Endothelial cell (in vitro differentiated cells): ENCODE data around the gene COPB2. TPM values are rescaled to one million over a fixed set of nuclear protein-coding genes. Genes with fewer than 3 reads are reported as not detected.
"Not testable (repeated sequence)": the region's sequence is repeated elsewhere in the genome, so short reads cannot be mapped to it uniquely, and the experiment has no call there.

Experiments used
- DNase-seq: peaks from one replicate; pipeline ENCODE4 v3.0.0; 2021; ENCODE audit warnings: low spot score
- H3K27ac Mint-ChIP-seq: one replicate; pipeline ENCODE4 v1.8.0; 2021; ENCODE audit warnings: mixed read lengths, inconsistent platforms; ENCODE audit not compliant: unreplicated experiment
- H3K27me3 Mint-ChIP-seq: one replicate; pipeline ENCODE4 v1.8.0; 2021; ENCODE audit warnings: mild to moderate bottlenecking, moderate library complexity, mixed read lengths, inconsistent platforms; ENCODE audit not compliant: unreplicated experiment
- H3K36me3 Mint-ChIP-seq: one replicate; pipeline ENCODE4 v1.8.0; 2021; ENCODE audit warnings: mild to moderate bottlenecking, low read depth, mixed read lengths, inconsistent platforms; ENCODE audit not compliant: unreplicated experiment
- H3K4me1 Mint-ChIP-seq: one replicate; pipeline ENCODE4 v1.8.0; 2021; ENCODE audit warnings: mild to moderate bottlenecking, mixed read lengths, inconsistent platforms; ENCODE audit not compliant: unreplicated experiment
- H3K4me3 Mint-ChIP-seq: one replicate; pipeline ENCODE4 v1.8.0; 2021; ENCODE audit warnings: mild to moderate bottlenecking, mixed read lengths, inconsistent platforms; ENCODE audit not compliant: unreplicated experiment
- H3K9me3 Mint-ChIP-seq: one replicate; pipeline ENCODE4 v1.8.0; 2021; ENCODE audit warnings: mixed read lengths, inconsistent platforms; ENCODE audit not compliant: unreplicated experiment
- total RNA-seq: library from RNA; stranded (reverse); fragmentation: NEBNext Ultra II Directional; extraction: Animal tissue kit (Norgen Biotek cat#: 25700); gene quantifications from one replicate; pipeline ENCODE4 v1.2.1, GENCODE V29; 2021; ENCODE audit not compliant: unreplicated experiment
- TF ChIP-seq, protein P1 (sequence below): fragments of 200-600 bp; sonication (generic); IDR thresholded peaks from one replicate; pipeline ENCODE4 v1.5.0; 2021; ENCODE audit warnings: antibody characterized with exemption; ENCODE audit not compliant: unreplicated experiment

COPB2 gene
- total RNA-seq, 1 donor from 2014 or later: 140 TPM

- no peak for DNase-seq
- TF ChIP-seq, protein P1, sequence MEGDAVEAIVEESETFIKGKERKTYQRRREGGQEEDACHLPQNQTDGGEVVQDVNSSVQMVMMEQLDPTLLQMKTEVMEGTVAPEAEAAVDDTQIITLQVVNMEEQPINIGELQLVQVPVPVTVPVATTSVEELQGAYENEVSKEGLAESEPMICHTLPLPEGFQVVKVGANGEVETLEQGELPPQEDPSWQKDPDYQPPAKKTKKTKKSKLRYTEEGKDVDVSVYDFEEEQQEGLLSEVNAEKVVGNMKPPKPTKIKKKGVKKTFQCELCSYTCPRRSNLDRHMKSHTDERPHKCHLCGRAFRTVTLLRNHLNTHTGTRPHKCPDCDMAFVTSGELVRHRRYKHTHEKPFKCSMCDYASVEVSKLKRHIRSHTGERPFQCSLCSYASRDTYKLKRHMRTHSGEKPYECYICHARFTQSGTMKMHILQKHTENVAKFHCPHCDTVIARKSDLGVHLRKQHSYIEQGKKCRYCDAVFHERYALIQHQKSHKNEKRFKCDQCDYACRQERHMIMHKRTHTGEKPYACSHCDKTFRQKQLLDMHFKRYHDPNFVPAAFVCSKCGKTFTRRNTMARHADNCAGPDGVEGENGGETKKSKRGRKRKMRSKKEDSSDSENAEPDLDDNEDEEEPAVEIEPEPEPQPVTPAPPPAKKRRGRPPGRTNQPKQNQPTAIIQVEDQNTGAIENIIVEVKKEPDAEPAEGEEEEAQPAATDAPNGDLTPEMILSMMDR: no peak
- no peak overlapping the region for H3K27ac Mint-ChIP-seq
- H3K9me3 Mint-ChIP-seq: no peaks in the 10 kb centered on the region
- no peaks in the 10 kb centered on the region for H3K4me1 Mint-ChIP-seq
- H3K36me3 Mint-ChIP-seq: no peaks in the 10 kb centered on the region
- no peak overlapping the region for H3K4me3 Mint-ChIP-seq
- no peaks in the 10 kb centered on the region for H3K27me3 Mint-ChIP-seq
These were observed 28.7 kb upstream of the COPB2 start for GRCh38 chr3:139418144-139418543.

DNA sequence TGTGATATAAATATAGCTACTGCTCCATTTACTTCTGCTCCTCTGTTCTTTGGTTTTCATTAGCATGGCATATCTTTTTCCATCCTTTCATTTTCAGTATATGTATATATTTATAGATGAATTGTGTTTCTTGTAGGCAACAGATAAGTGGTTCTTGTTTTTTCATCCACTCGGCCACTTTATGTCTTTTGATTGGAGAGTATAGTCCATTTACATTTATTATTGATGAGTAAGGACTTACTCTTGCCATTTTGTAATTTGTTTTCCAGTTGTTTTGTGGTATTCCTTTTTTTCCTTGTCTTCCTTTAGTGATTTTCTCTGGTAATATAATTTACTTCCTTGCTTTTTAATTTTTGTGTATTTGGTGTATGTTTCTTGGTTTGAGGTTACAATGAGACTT lies 26.8 kb upstream of the COPB2 start:
- Mint-ChIP-seq H3K27me3 (no peaks in the 10 kb centered on the region), H3K27ac (no peak overlapping the region), H3K36me3 (no peaks in the 10 kb centered on the region), H3K9me3 (no peaks in the 10 kb centered on the region), H3K4me1 (no peaks in the 10 kb centered on the region), H3K4me3 (no peak overlapping the region)
- no peak for DNase-seq
- TF ChIP-seq, protein P1: no peak

GRCh38 chr3:139414608-139415224 lies 25.3 kb upstream of the COPB2 start:
- H3K4me3 Mint-ChIP-seq: no peak overlapping the region
- no peaks in the 10 kb centered on the region for H3K36me3 Mint-ChIP-seq
- no peaks in the 10 kb centered on the region for H3K4me1 Mint-ChIP-seq
- H3K27me3 Mint-ChIP-seq: peaks cover 2% of the 10 kb centered on the region
- no peak overlapping the region for H3K27ac Mint-ChIP-seq
- TF ChIP-seq, protein P1: no peak
- H3K9me3 Mint-ChIP-seq: no peaks in the 10 kb centered on the region
- no peak for DNase-seq

DNA sequence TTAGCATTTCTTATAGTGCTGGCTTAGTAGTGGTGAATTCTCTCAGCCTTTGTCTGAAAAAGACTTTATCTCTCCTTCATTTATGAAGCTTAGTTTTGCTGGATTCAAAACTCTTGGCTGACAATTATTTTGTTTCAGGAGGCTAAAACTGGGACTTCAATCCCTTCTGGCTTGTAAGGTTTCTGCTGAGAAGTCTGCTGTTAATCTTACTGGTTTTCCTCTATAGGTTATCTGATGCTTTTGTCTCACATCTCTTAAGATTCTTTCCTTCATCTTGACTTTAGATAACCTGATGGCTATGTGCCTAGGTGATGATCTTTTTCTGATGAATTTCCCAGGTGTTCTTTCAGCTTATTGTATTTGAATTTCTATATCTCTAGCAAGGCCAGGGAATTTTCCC lies 23.4 kb upstream of the COPB2 start:
- not testable (repeated sequence) for H3K4me3 Mint-ChIP-seq, H3K27ac Mint-ChIP-seq, H3K9me3 Mint-ChIP-seq, H3K4me1 Mint-ChIP-seq, H3K27me3 Mint-ChIP-seq, DNase-seq, H3K36me3 Mint-ChIP-seq

- peaks cover 15% of the 10 kb centered on the region for H3K36me3 Mint-ChIP-seq
- H3K27me3 Mint-ChIP-seq, H3K9me3 Mint-ChIP-seq: not testable (repeated sequence)
These were observed 11.7 kb upstream of the COPB2 start for GRCh38 chr3:139401155-139401554.

GRCh38 chr3:139396707-139397106 lies 7.3 kb upstream of the COPB2 start:
- Mint-ChIP-seq H3K4me3 (no peak overlapping the region), H3K36me3 (no peaks in the 10 kb centered on the region), H3K9me3 (no peaks in the 10 kb centered on the region), H3K27me3 (no peaks in the 10 kb centered on the region), H3K27ac (no peak overlapping the region), H3K4me1 (no peaks in the 10 kb centered on the region)
- no peak for DNase-seq
- TF ChIP-seq, protein P1: no peak

More at GRCh38 chr3:139401155-139401554, 11.7 kb upstream of the COPB2 start:
- H3K4me3 Mint-ChIP-seq, DNase-seq, H3K27ac Mint-ChIP-seq, H3K4me1 Mint-ChIP-seq: not testable (repeated sequence)
